Heart right ventricle (tissue), 16 donors: ENCODE measurements around the gene RNASE1. TPM values are rescaled to one million over a fixed set of nuclear protein-coding genes. Genes with fewer than 3 reads are reported as not detected.

Source experiments
- ATAC-seq, 8 donors: fragments of 200-7000 bp; cut with Tn5 transposase; one replicate each; pipeline ENCODE4 v1.9.1; 2020; ENCODE audit warnings: mild to moderate bottlenecking in 8 of 8, moderate library complexity in 8 of 8, moderate number of reproducible peaks in 1 of 8
- DNase-seq, 2 donors: peaks; one replicate each; pipeline ENCODE4 v3.0.0-alpha.2; 2020
- H3K27ac ChIP-seq, 10 donors: fragments of 200-600 bp; sonication (generic) in 2 of 10; one replicate each; pipeline versions ENCODE4 v1.5.0 to v1.8.0; 2020 to 2022; ENCODE audit warnings: mild to moderate bottlenecking in 3 of 10
- H3K27me3 ChIP-seq, 7 donors: fragments of 200-600 bp; one replicate each; pipeline ENCODE4 v1.8.0; 2021 to 2022; ENCODE audit warnings: mild to moderate bottlenecking in 2 of 7
- H3K36me3 ChIP-seq, 9 donors: fragments of 200-600 bp; sonication (generic) in 1 of 9; one replicate each; pipeline versions ENCODE4 v1.5.0 to v1.8.0; 2020 to 2022; ENCODE audit warnings: mild to moderate bottlenecking in 2 of 9
- H3K4me1 ChIP-seq, 9 donors: fragments of 200-600 bp; sonication (generic) in 1 of 9; one replicate each; pipeline versions ENCODE4 v1.5.0 to v1.8.0; 2020 to 2022; ENCODE audit warnings: mild to moderate bottlenecking in 4 of 9
- H3K4me3 ChIP-seq, 10 donors: fragments of 200-600 bp; sonication (generic) in 2 of 10; one replicate each; pipeline versions ENCODE4 v1.5.0 to v1.8.0; 2020 to 2022; ENCODE audit warnings: mild to moderate bottlenecking in 7 of 10, moderate library complexity in 2 of 10
- H3K9me3 ChIP-seq, 11 donors: fragments of 200-600 bp in 10 of 11; sonication (generic) in 2 of 11; one replicate each; pipeline versions ENCODE4 v1.5.0 to v1.8.0; 2013 to 2022; ENCODE audit warnings: mild to moderate bottlenecking in 2 of 11, control low read depth in 1 of 11, moderate library complexity in 1 of 11
- WGBS, 2 donors: extraction: QIAGEN DNeasy Blood & Tissue Kit; methylation state at CpG; one replicate each; pipeline ENCODE4 v1.1.7; 2013; ENCODE audit warnings: inconsistent platforms in 1 of 2; 5-methylcytosine and 5-hydroxymethylcytosine counted together
- intact Hi-C, 10 donors: fragments of 100-400 bp; cut with DNase I; formaldehyde crosslinking; loops; one replicate each; pipeline versions ENCODE4 v1.11.1 to v1.14.2; 2022
- polyA plus RNA-seq, 2 donors: library from polyadenylated mRNA; stranded (reverse); fragments of 200-250 nt; gene quantifications; one replicate each; pipeline ENCODE4 v1.2.3, GENCODE V29; 2013
- total RNA-seq, 10 donors: library from RNA; stranded (reverse); fragmentation: NEBNext Ultra II Directional in 3 of 10; extraction: Animal tissue kit (Norgen Biotek cat#: 25700) in 3 of 10; gene quantifications; one replicate each; pipeline versions ENCODE4 v1.2.1 to v1.2.4, GENCODE V29; 2021 to 2023
- TF ChIP-seq, protein P1 (sequence below), 9 donors: fragments of 200-600 bp; sonication (generic) in 2 of 9; IDR thresholded peaks; one replicate each; pipeline versions ENCODE4 v1.5.0 to v1.8.0; 2021 to 2022; ENCODE audit warnings: antibody characterized with exemption in 9 of 9, mild to moderate bottlenecking in 5 of 9, moderate library complexity in 1 of 9
- donor health status: Arrhythmogenic right ventricular cardiomyopathy.
- donor health status: ischemic (EF 13 %, LVEDD 7.1; RV severe dilation, severe dysfunction).
- donor health status: healthy with polysubstance abuse.
- donor health status: DM: no; HTN: yes; CAD: no.
- donor health status: DM: no; HTN: no; CAD: no.
- donor health status: ischemic (EF 25% LVEDD 6.9; RV normal size, moderate dysfunction).
- donor health status: ischemic (EF 25% LVEDD 5.7; RV mildly dilated, moderate dysfunction).
- donor health status: healthy.
- donor health status: DM: yes; HTN: yes; CAD: no.
- donor health status: Ischemic cardiomyopathy.
- donor health status: ischemic (EF 35%, LVEDD 5.7; RV mildly dilated, moderate dysfunction).
- donor health status: nonischemic (EF 11% LVEDD 7.7; RV severe dilation, severe dysfunction).
- donor health status: DM: yes; HTN: yes; CAD: no.
- donor health status: PGD.
- donor health status: ischemic (EF 29% LVEDD 5.4; RV normal size, mild dysfunction).
- donor health status: nonischemic (EF 23%, LVEDD 6.1; RV moderate dilation, normal function).

Gene RNASE1
- total and polyA plus RNA-seq, 12 donors, result 92.1 to 490 (median 180) TPM

DNA sequence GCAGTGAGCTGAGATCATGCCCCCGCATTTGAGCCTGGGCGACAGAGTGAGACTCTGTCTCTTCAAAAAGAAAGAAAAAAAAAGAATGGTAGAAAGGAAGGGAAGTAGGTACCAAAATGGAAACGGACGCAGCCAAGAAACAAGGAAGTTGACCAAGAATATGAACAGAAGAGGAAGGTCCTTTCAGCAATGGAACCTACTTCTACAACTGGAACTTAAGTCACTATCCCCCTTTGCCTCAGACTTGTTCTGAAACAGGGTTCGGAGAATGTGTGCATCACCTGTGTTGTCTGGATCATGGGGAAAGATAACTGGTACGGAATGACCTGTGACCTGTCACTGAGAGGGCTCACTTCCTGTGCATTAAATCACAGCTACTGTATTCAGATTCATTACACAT lies 43.9 kb upstream of the RNASE1 start:
- peak overlapping the region in 1 of 10 donors; percentile 34 for H3K27ac ChIP-seq
- H3K9me3 ChIP-seq, result no peaks in the 10 kb centered on the region
- no peak for ATAC-seq
- TF ChIP-seq, protein P1, sequence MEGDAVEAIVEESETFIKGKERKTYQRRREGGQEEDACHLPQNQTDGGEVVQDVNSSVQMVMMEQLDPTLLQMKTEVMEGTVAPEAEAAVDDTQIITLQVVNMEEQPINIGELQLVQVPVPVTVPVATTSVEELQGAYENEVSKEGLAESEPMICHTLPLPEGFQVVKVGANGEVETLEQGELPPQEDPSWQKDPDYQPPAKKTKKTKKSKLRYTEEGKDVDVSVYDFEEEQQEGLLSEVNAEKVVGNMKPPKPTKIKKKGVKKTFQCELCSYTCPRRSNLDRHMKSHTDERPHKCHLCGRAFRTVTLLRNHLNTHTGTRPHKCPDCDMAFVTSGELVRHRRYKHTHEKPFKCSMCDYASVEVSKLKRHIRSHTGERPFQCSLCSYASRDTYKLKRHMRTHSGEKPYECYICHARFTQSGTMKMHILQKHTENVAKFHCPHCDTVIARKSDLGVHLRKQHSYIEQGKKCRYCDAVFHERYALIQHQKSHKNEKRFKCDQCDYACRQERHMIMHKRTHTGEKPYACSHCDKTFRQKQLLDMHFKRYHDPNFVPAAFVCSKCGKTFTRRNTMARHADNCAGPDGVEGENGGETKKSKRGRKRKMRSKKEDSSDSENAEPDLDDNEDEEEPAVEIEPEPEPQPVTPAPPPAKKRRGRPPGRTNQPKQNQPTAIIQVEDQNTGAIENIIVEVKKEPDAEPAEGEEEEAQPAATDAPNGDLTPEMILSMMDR (IDR thresholded peaks at IDR 0.05), result no peak
- WGBS, 2 donors, result 78 to 96% methylated on average over 6 of the region's 6 CpGs
- intact Hi-C loops, result no loop called here
- H3K4me1 ChIP-seq, result peaks cover 0 to 14% (median 0%) of the 10 kb centered on the region in 9 donors
- H3K36me3 ChIP-seq, result no peaks in the 10 kb centered on the region
- DNase-seq, result no peak
- H3K27me3 ChIP-seq, result peaks cover 0 to 7% (median 0%) of the 10 kb centered on the region in 7 donors
- no peak overlapping the region for H3K4me3 ChIP-seq

DNA sequence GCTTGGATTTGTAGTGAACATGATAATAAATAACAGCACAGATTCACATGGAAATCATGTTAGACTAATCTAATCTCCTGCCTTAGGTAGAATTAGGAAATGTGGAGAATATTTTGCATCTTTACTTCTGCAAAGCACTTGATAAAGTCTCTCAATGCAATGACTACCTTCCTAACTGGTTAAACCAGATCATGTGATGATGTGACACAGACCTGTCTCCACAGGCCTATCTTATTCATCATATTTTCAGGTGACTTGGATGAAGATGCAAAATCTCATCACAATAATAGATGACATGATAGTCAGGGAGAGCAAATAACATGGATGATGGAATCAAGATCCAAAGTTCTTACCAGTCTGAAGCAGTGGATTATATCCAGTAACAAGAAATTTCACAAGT lies 38.5 kb upstream of the RNASE1 start:
- ATAC-seq (no peak), DNase-seq (no peak)
- Histone ChIP-seq H3K27ac (no peak overlapping the region), H3K36me3 (no peaks in the 10 kb centered on the region), H3K4me1 (peaks cover 0 to 5% (median 0%) of the 10 kb centered on the region in 9 donors), H3K27me3 (no peaks in the 10 kb centered on the region), H3K4me3 (no peak overlapping the region), H3K9me3 (no peaks in the 10 kb centered on the region)
- intact Hi-C loops, result no loop called here
- TF ChIP-seq, protein P1 (IDR thresholded peaks at IDR 0.05), result no peak

DNA sequence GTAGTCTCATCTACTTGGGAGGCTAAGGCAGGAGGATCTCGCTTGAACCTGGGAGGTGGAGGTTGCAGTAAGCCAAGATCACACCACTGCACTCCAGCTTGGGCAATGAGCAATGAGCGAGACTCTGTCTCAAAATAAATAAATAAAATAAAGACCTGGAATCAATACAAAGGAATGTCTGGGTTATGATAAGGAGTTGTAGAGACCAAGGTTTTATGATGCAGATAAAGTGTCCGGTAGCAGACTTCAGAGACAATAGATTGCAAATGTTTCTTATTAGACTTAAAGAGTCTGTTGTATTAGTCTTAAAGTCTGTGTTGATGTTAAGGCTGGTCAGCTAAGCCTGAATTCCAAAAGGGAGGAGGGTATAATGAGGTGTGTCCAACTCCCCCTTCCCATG lies 35.2 kb upstream of the RNASE1 start:
- Histone ChIP-seq H3K36me3 (no peaks in the 10 kb centered on the region), H3K4me3 (no peak overlapping the region), H3K27me3 (no peaks in the 10 kb centered on the region), H3K9me3 (no peaks in the 10 kb centered on the region), H3K4me1 (peaks cover 0 to 5% (median 0%) of the 10 kb centered on the region in 9 donors), H3K27ac (no peak overlapping the region)
- DNase-seq (no peak), ATAC-seq (no peak)
- intact Hi-C loops, result no loop called here
- WGBS, 2 donors, result 60 to 61% methylated on average over 3 of the region's 3 CpGs
- TF ChIP-seq, protein P1 (IDR thresholded peaks at IDR 0.05), result no peak

DNA sequence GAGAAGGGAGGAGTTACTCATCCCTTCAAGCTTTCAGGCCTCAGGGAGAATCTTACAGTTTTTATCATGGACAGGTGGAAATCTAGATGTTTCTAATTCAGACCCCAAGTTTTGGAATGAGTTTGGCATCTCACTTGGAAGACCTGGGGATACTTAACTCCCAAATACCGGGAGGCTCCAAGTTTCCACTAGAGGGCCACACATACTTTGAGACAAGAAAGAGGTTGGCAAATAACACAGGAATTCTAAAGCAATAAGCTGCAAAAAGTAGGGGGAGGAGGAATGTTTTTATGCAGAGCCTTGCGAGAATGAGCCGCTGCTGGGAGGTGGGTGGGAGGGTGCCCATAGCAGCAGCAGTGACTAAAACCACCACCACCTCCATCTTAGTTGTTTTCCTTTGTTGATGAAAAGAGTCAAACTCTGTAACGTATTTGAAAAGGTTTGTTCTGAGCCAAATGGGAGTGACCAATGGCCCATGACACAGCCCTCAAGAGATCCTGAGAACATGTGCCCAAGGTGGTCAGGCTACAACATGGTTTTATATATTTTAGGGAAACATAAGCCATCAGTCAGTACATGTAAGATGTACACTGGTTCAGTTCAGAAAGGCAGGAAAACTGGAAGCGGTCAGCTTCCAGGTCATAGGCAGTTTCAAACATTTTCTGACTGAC lies 34.2 kb upstream of the RNASE1 start:
- no peak for DNase-seq
- intact Hi-C loops, result no loop called here
- ATAC-seq, result no peak
- Histone ChIP-seq H3K27ac (no peak overlapping the region), H3K4me3 (no peak overlapping the region), H3K4me1 (peaks cover 0 to 5% (median 0%) of the 10 kb centered on the region in 9 donors), H3K27me3 (no peaks in the 10 kb centered on the region), H3K36me3 (no peaks in the 10 kb centered on the region), H3K9me3 (no peaks in the 10 kb centered on the region)
- 46 to 67% methylated on average over 5 of the region's 5 CpGs for WGBS, 2 donors
- TF ChIP-seq, protein P1 (IDR thresholded peaks at IDR 0.05), result peak in 7 of 9 donors; percentile 18 to 49 (median 41)
